Endothelial cell of umbilical vein (primary cell): Measurements from ENCODE around the gene RABGAP1. TPM values are rescaled to one million over a fixed set of nuclear protein-coding genes. Genes with fewer than 3 reads are reported as not detected.

ENCODE experiments used
- BruUV-seq: library from RNA; stranded (reverse); fragments of 400-500 nt; replicated peaks from 2 replicates; lab custom pipeline; 2021; lab: Mats Ljungman, UMichigan
- CTCF ChIA-PET: fragments of 300-600, 350-600 bp; sonication (Branson Sonifier 250); formaldehyde crosslinking; loops from one replicate; lab custom pipeline; 2021; ENCODE audit warnings: antibody characterized with exemption, inconsistent platforms; lab: Charles Lee
- POLR2A ChIA-PET: fragments of 300-600, 350-600 bp; sonication (Branson Sonifier 250); formaldehyde crosslinking; loops from one replicate; lab custom pipeline; 2021; ENCODE audit warnings: antibody characterized with exemption, inconsistent platforms; lab: Charles Lee
- DNase-seq: peaks from one replicate; pipeline ENCODE4 v3.0.0-alpha.2; 2011; ENCODE audit warnings: low read depth, low spot score
- FAIRE-seq: peaks from 2 replicates; lab custom pipeline; 2011; peaks lifted over from hg19 to GRCh38; lab: Jason Lieb, UNC
- H2AFZ ChIP-seq: 2 replicates; pipeline ENCODE4 v1.6.0; 2012; ENCODE audit warnings: low read depth, low read length, control low read depth, inconsistent platforms
- H3K27ac ChIP-seq: 2 replicates; pipeline ENCODE4 v1.5.1; 2011; ENCODE audit warnings: low read depth, mild to moderate bottlenecking, control low read depth, low read length, moderate library complexity; ENCODE audit not compliant: insufficient read depth
- H3K27me3 ChIP-seq, 2 experiments: 2 replicates each; pipeline versions ENCODE4 v1.6.0 to v1.6.1; 2011; ENCODE audit warnings: low read length in 2 of 2, mixed read lengths in 1 of 2; ENCODE audit not compliant: control insufficient read depth in 2 of 2, insufficient read depth in 2 of 2
- H3K36me3 ChIP-seq, 2 experiments: 2 replicates in 1 of 2; 3 replicates in 1 of 2; pipeline ENCODE4 v1.5.1; 2011; ENCODE audit warnings: low read length in 2 of 2, mild to moderate bottlenecking in 1 of 2, moderate library complexity in 1 of 2; ENCODE audit not compliant: control insufficient read depth in 2 of 2, insufficient read depth in 2 of 2; ENCODE audit errors: extremely low read depth in 1 of 2
- H3K4me1 ChIP-seq: 3 replicates; pipeline ENCODE4 v1.5.1; 2011; ENCODE audit warnings: mild to moderate bottlenecking, low read length; ENCODE audit not compliant: control insufficient read depth, insufficient read depth; ENCODE audit errors: extremely low read depth
- H3K4me2 ChIP-seq: 2 replicates; pipeline ENCODE4 v1.6.1; 2011; ENCODE audit warnings: low read length, control low read depth, mixed read lengths; ENCODE audit not compliant: insufficient read depth
- H3K4me3 ChIP-seq, 3 experiments: fragments of 200-600 bp in 1 of 3; sonication (generic), shearing (Covaris generic) in 1 of 3; replicated peaks in 1 of 3; 2 replicates each; pipeline ENCODE4 v1.5.1; 2011 to 2016; ENCODE audit warnings: control low read depth in 3 of 3, low read length in 3 of 3, mild to moderate bottlenecking in 2 of 3, inconsistent platforms in 1 of 3, low read depth in 1 of 3, moderate library complexity in 1 of 3; ENCODE audit not compliant: insufficient read depth in 1 of 3
- H3K79me2 ChIP-seq: 2 replicates; pipeline ENCODE4 v1.6.0; 2012; ENCODE audit warnings: low read length, inconsistent platforms; ENCODE audit not compliant: control insufficient read depth, insufficient read depth
- H3K9ac ChIP-seq: replicated peaks from 2 replicates; pipeline ENCODE3; 2011; ENCODE audit warnings: low read length, control low read depth; ENCODE audit not compliant: insufficient read depth; ENCODE audit errors: extremely low read depth
- H3K9me1 ChIP-seq: replicated peaks from 3 replicates; pipeline ENCODE4 v1.6.0; 2011; ENCODE audit warnings: mild to moderate bottlenecking, low read length; ENCODE audit not compliant: control insufficient read depth, insufficient read depth; ENCODE audit errors: extremely low read depth
- H3K9me3 ChIP-seq: replicated peaks from 2 replicates; pipeline ENCODE4 v1.5.1; 2012; ENCODE audit warnings: low read length, inconsistent platforms; ENCODE audit not compliant: control insufficient read depth, insufficient read depth
- H4K20me1 ChIP-seq: replicated peaks from 2 replicates; pipeline ENCODE3; 2011; ENCODE audit warnings: mild to moderate bottlenecking, low read length; ENCODE audit not compliant: control insufficient read depth, insufficient read depth; ENCODE audit errors: extremely low read depth
- FOS ChIP-seq: IDR thresholded peaks from 2 replicates; pipeline ENCODE4 v1.6.1; 2011; ENCODE audit warnings: mild to moderate bottlenecking, low read length, moderate library complexity, borderline replicate concordance; ENCODE audit not compliant: insufficient read depth
- GATA2 ChIP-seq: IDR thresholded peaks from 2 replicates; pipeline ENCODE4 v1.7.0; 2011; ENCODE audit warnings: low read depth, mild to moderate bottlenecking, moderate library complexity, mixed read lengths, low read length; ENCODE audit not compliant: insufficient read length, insufficient read depth
- MYC ChIP-seq: IDR thresholded peaks from one replicate; pipeline ENCODE4 v1.6.1; 2011; ENCODE audit warnings: mild to moderate bottlenecking, low read depth, low read length
- dilution Hi-C: fragments of 300-500 bp; cut with MboI; formaldehyde crosslinking; loops from one replicate; pipeline ENCODE4 v1.15.0; 2019; ENCODE audit warnings: low sequenced_read_pairs; ENCODE audit not compliant: extremely low pct_ligation_motif_present
- intact Hi-C: fragments of 100-400 bp; cut with micrococcal nuclease; formaldehyde crosslinking; loops from one replicate; pipeline ENCODE4 v1.10.0; 2022
- polyA plus RNA-seq, 4 experiments: library from polyadenylated mRNA; depleted of rRNA in 3 of 4; stranded (reverse) in 3 of 4; unstranded in 1 of 4; fragments of >200 nt; gene quantifications; 2 replicates each; pipeline versions ENCODE4 v1.2.1 to v1.2.3, GENCODE V29; 2011 to 2012; ENCODE audit warnings: missing spikeins in 1 of 4
- total RNA-seq: library from RNA; stranded (reverse); gene quantifications from 2 replicates; pipeline ENCODE4 v1.2.3, GENCODE V29; 2021
- TF ChIP-seq, protein P1 (sequence below), 2 donors: IDR thresholded peaks; 1 replicate in 1 of 2; 2 replicates in 1 of 2; pipeline ENCODE4 v1.5.1; 2011; ENCODE audit warnings: low read length in 2 of 2, mild to moderate bottlenecking in 2 of 2, moderate library complexity in 2 of 2, control low read depth in 1 of 2, inconsistent platforms in 1 of 2, low read depth in 1 of 2; ENCODE audit not compliant: insufficient read depth in 1 of 2; ENCODE audit errors: extremely low read depth in 1 of 2

Gene RABGAP1
- total and polyA plus RNA-seq, 2 donors (not counting 3 experiments of a cell fraction or from before 2014, with no cell fraction given), result 19.0 to 53.6 TPM

DNA sequence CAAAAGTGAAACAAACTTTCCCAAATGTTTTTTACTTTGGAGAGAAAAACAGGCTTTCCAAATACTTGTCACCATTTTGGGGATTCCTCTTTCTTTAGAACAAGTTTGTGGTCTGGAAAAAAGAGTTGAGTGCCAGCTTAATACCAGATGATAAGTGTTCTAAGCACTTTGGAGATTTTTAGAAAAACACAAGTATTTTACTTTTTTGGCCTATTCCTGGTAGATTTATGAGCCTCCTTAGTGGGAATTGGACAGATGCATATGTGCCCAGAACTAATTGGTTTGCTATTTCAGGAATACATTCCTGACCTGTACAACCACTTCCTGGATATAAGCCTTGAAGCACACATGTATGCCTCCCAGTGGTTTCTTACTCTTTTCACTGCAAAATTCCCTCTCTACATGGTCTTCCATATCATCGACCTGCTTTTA lies 133.2 kb downstream of the RABGAP1 start:
- Histone ChIP-seq H3K27ac (no peak overlapping the region), H3K9me1 (no peaks in the 10 kb centered on the region), H3K9ac (no peak overlapping the region), H3K36me3 (peaks cover 2% of the 10 kb centered on the region in 2 experiments), H4K20me1 (no peaks in the 10 kb centered on the region), H3K27me3 (no peaks in the 10 kb centered on the region), H2AFZ (no peak overlapping the region), H3K4me2 (no peak overlapping the region), H3K4me3 (no peak overlapping the region), H3K9me3 (no peaks in the 10 kb centered on the region), H3K4me1 (peaks cover 5% of the 10 kb centered on the region), H3K79me2 (no peaks in the 10 kb centered on the region)
- FAIRE-seq (no peak), DNase-seq (peak; percentile 56)
- ChIA-PET POLR2A (no interaction called here), CTCF (interaction anchor here (1.0 to 2.2 kb wide), 7 partner anchors 13 to 576 kb away, joined by 3 to 9 read pairs (median 3); no protein-coding TSS in a partner anchor)
- intact Hi-C loops, result no loop called here
- TF ChIP-seq, protein P1, sequence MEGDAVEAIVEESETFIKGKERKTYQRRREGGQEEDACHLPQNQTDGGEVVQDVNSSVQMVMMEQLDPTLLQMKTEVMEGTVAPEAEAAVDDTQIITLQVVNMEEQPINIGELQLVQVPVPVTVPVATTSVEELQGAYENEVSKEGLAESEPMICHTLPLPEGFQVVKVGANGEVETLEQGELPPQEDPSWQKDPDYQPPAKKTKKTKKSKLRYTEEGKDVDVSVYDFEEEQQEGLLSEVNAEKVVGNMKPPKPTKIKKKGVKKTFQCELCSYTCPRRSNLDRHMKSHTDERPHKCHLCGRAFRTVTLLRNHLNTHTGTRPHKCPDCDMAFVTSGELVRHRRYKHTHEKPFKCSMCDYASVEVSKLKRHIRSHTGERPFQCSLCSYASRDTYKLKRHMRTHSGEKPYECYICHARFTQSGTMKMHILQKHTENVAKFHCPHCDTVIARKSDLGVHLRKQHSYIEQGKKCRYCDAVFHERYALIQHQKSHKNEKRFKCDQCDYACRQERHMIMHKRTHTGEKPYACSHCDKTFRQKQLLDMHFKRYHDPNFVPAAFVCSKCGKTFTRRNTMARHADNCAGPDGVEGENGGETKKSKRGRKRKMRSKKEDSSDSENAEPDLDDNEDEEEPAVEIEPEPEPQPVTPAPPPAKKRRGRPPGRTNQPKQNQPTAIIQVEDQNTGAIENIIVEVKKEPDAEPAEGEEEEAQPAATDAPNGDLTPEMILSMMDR (IDR thresholded peaks at IDR 0.05; ENCODE audit: extremely low read depth in 1 of 2, insufficient read depth in 1 of 2, low read depth in 1 of 2, low read length in 2 of 2), result peak in 1 of 2 donors; percentile 7
- TF ChIP-seq FOS, result no peak
- dilution Hi-C loops, result no loop called here
- BruUV-seq, result no TSS peak

DNA sequence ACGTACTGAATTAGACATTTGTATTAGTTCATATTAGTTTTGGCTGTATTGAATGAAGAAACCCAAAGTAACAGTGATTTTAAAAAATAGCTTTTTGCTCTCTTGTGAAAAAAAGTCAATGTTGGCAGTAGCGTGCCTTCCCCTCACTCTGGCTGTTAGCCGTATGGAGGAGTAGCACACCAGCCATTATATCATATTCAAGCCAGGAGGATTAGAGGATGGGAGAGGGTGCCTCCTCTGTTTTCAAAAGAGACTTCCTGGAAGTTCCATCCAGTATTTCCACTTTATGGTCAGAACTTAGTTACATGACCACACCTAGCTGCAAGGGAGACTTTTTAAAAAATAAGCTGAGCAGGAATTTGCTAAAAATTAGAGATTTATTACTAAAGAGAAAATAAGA lies 133.8 kb downstream of the RABGAP1 start:
- Histone ChIP-seq H3K79me2 (no peaks in the 10 kb centered on the region), H4K20me1 (no peaks in the 10 kb centered on the region), H3K27me3 (no peaks in the 10 kb centered on the region), H3K36me3 (peaks cover 2% of the 10 kb centered on the region in 2 experiments), H3K9me1 (no peaks in the 10 kb centered on the region), H3K4me1 (peaks cover 4% of the 10 kb centered on the region), H3K4me3 (no peak overlapping the region), H3K9me3 (no peaks in the 10 kb centered on the region), H2AFZ (no peak overlapping the region), H3K27ac (no peak overlapping the region), H3K4me2 (no peak overlapping the region), H3K9ac (no peak overlapping the region)
- DNase-seq, result no peak
- dilution Hi-C loops, result no loop called here
- no TSS peak for BruUV-seq
- ChIA-PET POLR2A (no interaction called here), CTCF (interaction anchor here (1.0 to 2.2 kb wide), 5 partner anchors 14 to 275 kb away, joined by 3 to 9 read pairs (median 3); no protein-coding TSS in a partner anchor)
- no peak for FAIRE-seq
- intact Hi-C loops, result no loop called here
- TF ChIP-seq MYC (no peak), FOS (no peak), GATA2 (no peak)
